Retinal pigment epithelial cell (primary cell): ENCODE results near the gene ST6GALNAC3.

Source experiments
- DNase-seq: peaks from one replicate; pipeline ENCODE4 v3.0.0-alpha.2; 2010; ENCODE audit warnings: low read depth
- H3K4me3 ChIP-seq: 2 replicates; pipeline ENCODE4 v1.5.1; 2011; ENCODE audit warnings: mild to moderate bottlenecking, low read length, control low read depth, moderate library complexity
- CTCF ChIP-seq: conservative IDR thresholded peaks from 2 replicates; pipeline ENCODE4 v1.5.1; 2011; ENCODE audit warnings: low read depth, low read length, control low read depth, inconsistent platforms

ST6GALNAC3 gene

DNA sequence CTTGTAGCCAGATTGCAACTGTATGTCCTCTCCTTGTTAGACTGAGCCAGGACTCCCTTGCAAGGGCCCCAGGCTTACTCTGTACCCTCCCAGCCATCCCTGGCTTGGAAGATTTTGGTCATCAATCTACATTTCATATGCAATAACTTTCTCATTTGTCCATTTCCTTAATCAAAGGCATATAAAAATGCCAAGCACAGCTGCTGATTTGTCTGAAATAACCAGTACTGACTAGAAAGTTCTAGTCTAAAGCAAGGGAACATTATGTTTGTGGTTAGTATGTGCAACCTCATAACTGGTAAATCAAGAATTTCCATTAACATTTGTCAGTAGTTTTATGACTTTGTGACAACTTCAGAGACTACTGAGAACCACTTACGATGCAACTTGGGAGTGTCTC is 370.2 kb downstream of the ST6GALNAC3 start:
- no peak overlapping the region for H3K4me3 ChIP-seq
- no peak for TF ChIP-seq CTCF
- DNase-seq: no peak

DNA sequence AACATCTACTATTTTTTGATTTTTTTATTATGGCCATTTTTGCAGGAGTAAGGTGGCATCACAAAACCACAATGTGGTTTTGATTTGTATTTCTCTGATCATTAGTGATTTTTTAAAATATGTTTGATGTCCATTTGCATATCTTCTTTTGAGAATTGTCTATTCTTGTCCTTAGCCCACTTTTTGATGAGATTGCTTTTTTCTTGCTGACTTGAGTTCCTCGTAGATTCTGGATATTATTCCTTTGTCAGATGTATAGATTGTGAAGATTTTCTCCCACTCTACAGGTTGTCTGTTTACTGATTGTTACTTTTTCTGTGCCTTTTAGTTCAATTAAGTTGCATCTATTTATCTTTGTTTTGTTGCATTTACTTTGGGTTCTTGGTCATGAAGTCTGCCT is 375.7 kb downstream of the ST6GALNAC3 start:
- DNase-seq: no peak
- TF ChIP-seq CTCF: no peak
- no peak overlapping the region for H3K4me3 ChIP-seq

- DNase-seq: no peak
- TF ChIP-seq CTCF: no peak
- no peak overlapping the region for H3K4me3 ChIP-seq
Measured at GRCh38 chr1:76463278-76463677, 388.7 kb downstream of the ST6GALNAC3 start.

DNA sequence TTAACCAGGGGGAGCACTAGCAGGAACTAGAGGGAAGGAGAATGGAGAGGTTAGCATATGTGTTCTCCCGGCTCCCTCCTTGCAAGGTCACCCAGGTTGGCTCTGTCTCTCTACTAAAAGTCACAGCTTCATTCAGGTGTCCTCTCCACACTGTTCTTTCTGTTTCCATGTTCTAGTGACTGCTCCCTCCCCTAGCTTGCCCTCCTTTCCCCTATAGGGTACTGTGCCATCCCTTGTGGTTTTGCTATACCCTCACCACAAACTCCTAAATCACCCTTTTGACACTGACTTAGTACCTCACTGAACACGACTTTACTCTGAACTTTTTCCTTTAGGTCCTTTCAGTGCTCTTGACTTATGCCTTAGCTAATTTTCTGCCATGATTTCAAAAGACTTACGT is 389.3 kb downstream of the ST6GALNAC3 start:
- DNase-seq: no peak
- no peak for TF ChIP-seq CTCF
- no peak overlapping the region for H3K4me3 ChIP-seq

DNA sequence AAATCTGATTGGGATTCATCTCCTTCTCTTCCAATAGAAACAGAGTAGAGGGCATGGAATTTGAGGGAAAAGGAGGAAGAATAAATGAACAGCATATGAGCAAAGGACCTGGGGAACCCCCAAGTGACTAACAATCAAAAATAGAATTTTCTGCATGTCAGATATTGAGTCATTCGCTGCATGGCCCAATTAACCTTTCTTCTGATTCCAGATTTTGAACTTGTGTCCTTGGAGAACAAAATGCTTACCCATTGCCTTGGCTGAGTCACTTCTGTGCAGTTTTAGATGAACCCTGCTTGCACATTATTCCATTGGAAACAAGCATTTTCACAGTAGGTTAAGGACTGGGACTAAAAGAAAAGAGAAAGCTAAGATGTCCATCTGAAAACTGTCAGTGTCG is 390.5 kb downstream of the ST6GALNAC3 start:
- no peak for TF ChIP-seq CTCF
- DNase-seq: no peak

DNA sequence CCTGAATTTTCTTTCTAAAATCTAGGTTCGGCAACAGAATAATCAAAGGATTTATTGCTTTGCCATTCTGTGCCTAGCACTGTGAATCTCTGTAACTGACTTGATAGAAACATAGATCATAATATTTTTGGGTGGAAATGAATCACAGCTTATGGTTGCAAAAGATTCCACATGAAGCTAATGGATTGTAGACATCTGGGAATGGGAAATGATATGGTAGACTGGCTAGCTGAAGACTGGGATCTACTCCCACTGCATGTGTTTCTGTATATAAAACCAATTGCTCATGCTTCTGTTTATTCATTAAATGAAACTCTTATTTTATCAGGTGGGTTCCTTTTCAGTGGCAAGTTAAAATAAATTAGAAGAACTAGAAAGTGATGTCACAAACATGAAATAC is 395.6 kb downstream of the ST6GALNAC3 start:
- no peak for TF ChIP-seq CTCF
- H3K4me3 ChIP-seq: no peak overlapping the region
- DNase-seq: no peak

More for the DNA sequence above, 390.5 kb downstream of the ST6GALNAC3 start:
- H3K4me3 ChIP-seq: no peak overlapping the region

- H3K4me3 ChIP-seq: no peak overlapping the region
- no peak for DNase-seq
- TF ChIP-seq CTCF: no peak
Measured at GRCh38 chr1:76471536-76471935, 397.0 kb downstream of the ST6GALNAC3 start.
